Hepatocyte (in vitro differentiated cells): Measurements from ENCODE around the gene CRABP2.

ENCODE experiments used
- EZH2 ChIP-seq: fragments of 200-600 bp; sonication (generic); IDR thresholded peaks from 2 replicates; pipeline ENCODE4 v1.6.1; 2016; ENCODE audit warnings: antibody characterized with exemption, mild to moderate bottlenecking, borderline replicate concordance
- TF ChIP-seq, protein P1 (sequence below): fragments of 200-600 bp; sonication (generic); IDR thresholded peaks from 2 replicates; pipeline ENCODE4 v1.5.1; 2016; ENCODE audit warnings: antibody characterized with exemption, mild to moderate bottlenecking; ENCODE audit not compliant: poor library complexity

DNA sequence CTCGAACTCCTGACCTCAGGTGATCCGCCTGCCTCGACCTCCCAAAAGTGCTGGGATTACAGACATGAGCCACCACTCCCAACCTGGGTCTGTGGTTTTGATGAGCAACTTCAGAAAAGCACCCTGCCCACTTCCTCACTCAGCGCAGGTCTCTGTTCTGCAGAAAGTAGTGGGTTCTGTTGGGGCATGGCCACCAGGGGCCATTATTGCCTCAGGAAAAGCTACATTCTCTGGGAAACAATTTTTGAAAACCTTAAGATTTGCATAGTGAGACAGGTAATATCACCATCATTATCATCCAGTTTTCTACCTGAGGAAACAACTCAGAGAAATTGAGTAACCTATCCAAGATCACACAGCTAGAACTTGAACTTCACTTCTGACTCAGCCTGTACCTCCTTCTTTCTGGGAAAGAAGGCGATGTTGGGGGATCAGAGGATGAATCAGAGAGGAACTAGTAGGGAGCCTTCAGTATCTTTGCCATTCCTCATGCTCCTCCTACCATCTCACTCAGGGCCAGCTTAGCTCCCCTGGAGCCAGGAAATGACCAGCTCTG lies 21.1 kb downstream of the CRABP2 start:
- TF ChIP-seq, protein P1, sequence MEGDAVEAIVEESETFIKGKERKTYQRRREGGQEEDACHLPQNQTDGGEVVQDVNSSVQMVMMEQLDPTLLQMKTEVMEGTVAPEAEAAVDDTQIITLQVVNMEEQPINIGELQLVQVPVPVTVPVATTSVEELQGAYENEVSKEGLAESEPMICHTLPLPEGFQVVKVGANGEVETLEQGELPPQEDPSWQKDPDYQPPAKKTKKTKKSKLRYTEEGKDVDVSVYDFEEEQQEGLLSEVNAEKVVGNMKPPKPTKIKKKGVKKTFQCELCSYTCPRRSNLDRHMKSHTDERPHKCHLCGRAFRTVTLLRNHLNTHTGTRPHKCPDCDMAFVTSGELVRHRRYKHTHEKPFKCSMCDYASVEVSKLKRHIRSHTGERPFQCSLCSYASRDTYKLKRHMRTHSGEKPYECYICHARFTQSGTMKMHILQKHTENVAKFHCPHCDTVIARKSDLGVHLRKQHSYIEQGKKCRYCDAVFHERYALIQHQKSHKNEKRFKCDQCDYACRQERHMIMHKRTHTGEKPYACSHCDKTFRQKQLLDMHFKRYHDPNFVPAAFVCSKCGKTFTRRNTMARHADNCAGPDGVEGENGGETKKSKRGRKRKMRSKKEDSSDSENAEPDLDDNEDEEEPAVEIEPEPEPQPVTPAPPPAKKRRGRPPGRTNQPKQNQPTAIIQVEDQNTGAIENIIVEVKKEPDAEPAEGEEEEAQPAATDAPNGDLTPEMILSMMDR, result no peak
- TF ChIP-seq EZH2, result no peak
